Measurements from ENCODE around the gene CCDC13. TPM values are rescaled to one million over a fixed set of nuclear protein-coding genes. Genes with fewer than 3 reads are reported as not detected.
A peak's percentile ranks its signal among the peaks of the same experiment; 100 is the strongest.
"Not testable (repeated sequence)": the region's sequence is repeated elsewhere in the genome, so short reads cannot be mapped to it uniquely, and the experiment has no call there.

Gene CCDC13
- total RNA-seq, 1 donor from 2014 or later: 2.4 TPM

GRCh38 chr3:42814914-42815507, 42.0 kb upstream of the CCDC13 start:
- no peaks in the 10 kb centered on the region for H3K9me3 Mint-ChIP-seq
- no peak for DNase-seq (ENCODE audit: extremely low spot score, unreplicated experiment)
- H3K4me1 Mint-ChIP-seq (ENCODE audit: unreplicated experiment): peaks cover 23% of the 10 kb centered on the region
- TF ChIP-seq, protein P1, sequence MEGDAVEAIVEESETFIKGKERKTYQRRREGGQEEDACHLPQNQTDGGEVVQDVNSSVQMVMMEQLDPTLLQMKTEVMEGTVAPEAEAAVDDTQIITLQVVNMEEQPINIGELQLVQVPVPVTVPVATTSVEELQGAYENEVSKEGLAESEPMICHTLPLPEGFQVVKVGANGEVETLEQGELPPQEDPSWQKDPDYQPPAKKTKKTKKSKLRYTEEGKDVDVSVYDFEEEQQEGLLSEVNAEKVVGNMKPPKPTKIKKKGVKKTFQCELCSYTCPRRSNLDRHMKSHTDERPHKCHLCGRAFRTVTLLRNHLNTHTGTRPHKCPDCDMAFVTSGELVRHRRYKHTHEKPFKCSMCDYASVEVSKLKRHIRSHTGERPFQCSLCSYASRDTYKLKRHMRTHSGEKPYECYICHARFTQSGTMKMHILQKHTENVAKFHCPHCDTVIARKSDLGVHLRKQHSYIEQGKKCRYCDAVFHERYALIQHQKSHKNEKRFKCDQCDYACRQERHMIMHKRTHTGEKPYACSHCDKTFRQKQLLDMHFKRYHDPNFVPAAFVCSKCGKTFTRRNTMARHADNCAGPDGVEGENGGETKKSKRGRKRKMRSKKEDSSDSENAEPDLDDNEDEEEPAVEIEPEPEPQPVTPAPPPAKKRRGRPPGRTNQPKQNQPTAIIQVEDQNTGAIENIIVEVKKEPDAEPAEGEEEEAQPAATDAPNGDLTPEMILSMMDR (conservative IDR thresholded peaks at IDR 0.05): no peak
- peak overlapping the region; percentile 43 for H3K27ac Mint-ChIP-seq
- H3K4me3 Mint-ChIP-seq: peak overlapping the region; percentile 3
- peaks cover 6% of the 10 kb centered on the region for H3K27me3 Mint-ChIP-seq
- no peaks in the 10 kb centered on the region for H3K36me3 Mint-ChIP-seq

- Mint-ChIP-seq H3K27me3 (peaks cover 4% of the 10 kb centered on the region), H3K9me3 (peaks cover 1% of the 10 kb centered on the region), H3K4me1 (ENCODE audit: unreplicated experiment) (peaks cover 17% of the 10 kb centered on the region), H3K27ac (no peak overlapping the region), H3K36me3 (peaks cover 2% of the 10 kb centered on the region), H3K4me3 (no peak overlapping the region)
- no peak for DNase-seq (ENCODE audit: extremely low spot score, unreplicated experiment)
- TF ChIP-seq, protein P1 (conservative IDR thresholded peaks at IDR 0.05): no peak
Measured at GRCh38 chr3:42814246-42814645, 41.2 kb upstream of the CCDC13 start.

- H3K9me3 Mint-ChIP-seq; DNase-seq (ENCODE audit: extremely low spot score, unreplicated experiment); H3K36me3 Mint-ChIP-seq: not testable (repeated sequence)
- H3K27ac Mint-ChIP-seq: peak overlapping the region; percentile 34
- peak overlapping the region; percentile 51 for H3K4me3 Mint-ChIP-seq
- peaks cover 18% of the 10 kb centered on the region for H3K27me3 Mint-ChIP-seq
- H3K4me1 Mint-ChIP-seq (ENCODE audit: unreplicated experiment): peaks cover 20% of the 10 kb centered on the region
Measured at GRCh38 chr3:42811118-42811883, 38.2 kb upstream of the CCDC13 start.

DNA sequence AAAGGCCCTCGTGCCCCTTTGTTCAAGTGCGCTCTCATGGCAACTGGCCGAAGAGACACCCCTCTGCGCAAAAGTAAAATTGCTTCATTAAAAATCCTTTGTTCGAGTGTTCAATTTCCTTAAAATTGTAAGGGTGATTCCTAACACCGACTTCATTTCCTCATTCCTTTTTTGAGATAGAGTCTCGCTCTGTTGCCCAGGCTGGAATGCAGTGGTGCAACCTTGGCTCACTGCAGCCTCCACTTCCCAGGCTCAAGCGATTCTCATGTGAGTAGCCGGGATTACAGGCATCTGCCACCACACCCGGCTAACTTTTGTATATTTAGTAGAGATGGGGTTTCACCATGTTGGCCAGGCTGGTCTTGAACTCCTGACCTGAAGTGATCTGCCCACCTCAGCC, 37.7 kb upstream of the CCDC13 start:
- Mint-ChIP-seq H3K4me3 (peak overlapping the region; percentile 17), H3K4me1 (ENCODE audit: unreplicated experiment) (peaks cover 24% of the 10 kb centered on the region), H3K27ac (peak overlapping the region; percentile 34), H3K27me3 (peaks cover 24% of the 10 kb centered on the region)
- H3K9me3 Mint-ChIP-seq; DNase-seq (ENCODE audit: extremely low spot score, unreplicated experiment); H3K36me3 Mint-ChIP-seq: not testable (repeated sequence)

GRCh38 chr3:42809202-42809601, 36.1 kb upstream of the CCDC13 start, which contains the start of gene ACKR2:
TSS of gene ACKR2 (plus strand) at chr3:42809445. CDS start at chr3:42864503, 55,058 bp downstream.
- no peak for DNase-seq (ENCODE audit: extremely low spot score, unreplicated experiment)
- Mint-ChIP-seq H3K36me3 (peaks cover 4% of the 10 kb centered on the region), H3K27me3 (peaks cover 33% of the 10 kb centered on the region), H3K27ac (peak within 1 kb of the TSS; percentile 74), H3K9me3 (peaks cover 4% of the 10 kb centered on the region), H3K4me3 (peak within 1 kb of the TSS; percentile 79), H3K4me1 (ENCODE audit: unreplicated experiment) (peaks cover 17% of the 10 kb centered on the region)
- TF ChIP-seq, protein P1 (conservative IDR thresholded peaks at IDR 0.05): no peak

- H3K27ac Mint-ChIP-seq: no peak overlapping the region
Measured at GRCh38 chr3:42807929-42808328, 34.9 kb upstream of the CCDC13 start.

More at GRCh38 chr3:42807929-42808328, 34.9 kb upstream of the CCDC13 start:
- peaks cover 7% of the 10 kb centered on the region for H3K36me3 Mint-ChIP-seq
- peaks cover 20% of the 10 kb centered on the region for H3K4me1 Mint-ChIP-seq (ENCODE audit: unreplicated experiment)
- no peak overlapping the region for H3K4me3 Mint-ChIP-seq
- peaks cover 33% of the 10 kb centered on the region for H3K27me3 Mint-ChIP-seq
- no peak for DNase-seq (ENCODE audit: extremely low spot score, unreplicated experiment)
- peaks cover 4% of the 10 kb centered on the region for H3K9me3 Mint-ChIP-seq
- TF ChIP-seq, protein P1 (conservative IDR thresholded peaks at IDR 0.05): no peak

Measured in type B pancreatic cell (in vitro differentiated cells).